Breast epithelium (tissue), 4 donors: Measurements from ENCODE around the gene GLO1. TPM values are rescaled to one million over a fixed set of nuclear protein-coding genes. Genes with fewer than 3 reads are reported as not detected.

Experiments
- DNase-seq, 2 donors: peaks; one replicate each; pipeline ENCODE4 v3.0.0-alpha.2; 2019; ENCODE audit warnings: low spot score in 2 of 2
- H3K27ac ChIP-seq, 2 donors: fragments of 200-600 bp; sonication (generic) in 1 of 2; one replicate each; pipeline ENCODE4 v1.5.1; 2016 to 2019; ENCODE audit warnings: mild to moderate bottlenecking in 1 of 2
- H3K27me3 ChIP-seq, 2 donors: fragments of 200-600 bp; sonication (generic) in 1 of 2; one replicate each; pipeline versions ENCODE4 v1.5.1 to v1.6.0; 2017 to 2019; ENCODE audit warnings: control low read depth in 1 of 2, mild to moderate bottlenecking in 1 of 2
- H3K36me3 ChIP-seq: fragments of 200-600 bp; one replicate; pipeline ENCODE4 v1.5.1; 2019
- H3K4me1 ChIP-seq, 2 donors: fragments of 200-600 bp; sonication (generic); one replicate each; pipeline ENCODE4 v1.5.1; 2016 to 2019; ENCODE audit warnings: control low read depth in 1 of 2
- H3K4me3 ChIP-seq, 3 donors: fragments of 200-600 bp; sonication (generic); 1 replicate in 2 of 3; 2 replicates in 1 of 3; pipeline ENCODE4 v1.5.1; 2016 to 2019; ENCODE audit warnings: mild to moderate bottlenecking in 3 of 3, moderate library complexity in 2 of 3
- H3K9me3 ChIP-seq, 2 donors: fragments of 200-600 bp; sonication (generic) in 1 of 2; one replicate each; pipeline ENCODE4 v1.5.1; 2016 to 2019; ENCODE audit warnings: control low read depth in 1 of 2
- CTCF ChIP-seq, 3 donors: fragments of 450-650 bp; IDR thresholded peaks; one replicate each; pipeline ENCODE4 v1.5.1; 2016 to 2017; ENCODE audit warnings: antibody characterized with exemption in 3 of 3, mild to moderate bottlenecking in 3 of 3, moderate library complexity in 3 of 3
- POLR2A ChIP-seq: fragments of 450-650 bp; IDR thresholded peaks from one replicate; pipeline ENCODE4 v1.6.1; 2016; ENCODE audit warnings: antibody characterized with exemption, mild to moderate bottlenecking, moderate library complexity
- POLR2AphosphoS5 ChIP-seq, 3 donors: sonication (generic); formaldehyde crosslinking; IDR thresholded peaks; one replicate each; pipeline ENCODE4 v1.6.1; 2017; ENCODE audit warnings: antibody characterized with exemption in 3 of 3
- intact Hi-C: fragments of 100-400 bp; cut with DNase I; formaldehyde crosslinking; loops from one replicate; pipeline ENCODE4 v1.15.1; 2023; ENCODE audit warnings: low total_unique reads
- total RNA-seq, 3 donors: library from RNA; depleted of rRNA; stranded (reverse); fragments of >200 nt; gene quantifications; one replicate each; pipeline ENCODE4 v1.1.0, GENCODE V29; 2016

GLO1 gene
- total RNA-seq, 3 donors from 2014 or later = 59.0 to 113 (median 79.3) TPM

- H3K4me1 ChIP-seq = no peaks in the 10 kb centered on the region
- intact Hi-C loops = no loop called here
- H3K36me3 ChIP-seq = no peaks in the 10 kb centered on the region
- TF ChIP-seq POLR2A (no peak), POLR2AphosphoS5 (IDR thresholded peaks at IDR 0.05) (no peak), CTCF (IDR thresholded peaks at IDR 0.05) (no peak)
- H3K9me3 ChIP-seq = no peaks in the 10 kb centered on the region
- no peaks in the 10 kb centered on the region for H3K27me3 ChIP-seq
- H3K4me3 ChIP-seq = no peak overlapping the region
- no peak for DNase-seq
- H3K27ac ChIP-seq = no peak overlapping the region
Observed at GRCh38 chr6:38632490-38632889, 70.5 kb downstream of the GLO1 start.

- Histone ChIP-seq H3K4me1 (no peaks in the 10 kb centered on the region), H3K9me3 (no peaks in the 10 kb centered on the region), H3K36me3 (no peaks in the 10 kb centered on the region), H3K27ac (no peak overlapping the region), H3K27me3 (no peaks in the 10 kb centered on the region), H3K4me3 (no peak overlapping the region)
- TF ChIP-seq CTCF (IDR thresholded peaks at IDR 0.05) (no peak), POLR2AphosphoS5 (IDR thresholded peaks at IDR 0.05) (no peak)
- intact Hi-C loops = no loop called here
- no peak for DNase-seq
Observed at GRCh38 chr6:38631186-38631783, 71.7 kb downstream of the GLO1 start.

Other genes starting within 250 kb of the GLO1 start
- 10 to 100 TPM; 12.8 to 25.5 (median 19.0) TPM for gene BTBD9, start 63.2 kb downstream of the GLO1 start, total RNA-seq
- under 1 TPM in 2 of 3 donors, not detected in 1; under 0.01 TPM for gene DNAH8, start 12.2 kb upstream of the GLO1 start, total RNA-seq